Left cardiac atrium (tissue), 4 donors: ENCODE measurements around the gene STOM. TPM values are rescaled to one million over a fixed set of nuclear protein-coding genes. Genes with fewer than 3 reads are reported as not detected.

ENCODE experiments used
- ATAC-seq, 2 donors: fragments of 200-7000 bp; cut with Tn5 transposase; one replicate each; pipeline ENCODE4 v1.9.1; 2020; ENCODE audit warnings: mild to moderate bottlenecking in 2 of 2, moderate library complexity in 2 of 2
- DNase-seq: peaks from one replicate; pipeline ENCODE4 v3.0.0-alpha.2; 2020
- intact Hi-C, 2 donors: fragments of 100-400 bp; cut with DNase I; formaldehyde crosslinking; loops; one replicate each; pipeline versions ENCODE4 v1.14.1 to v1.15.1; 2022 to 2023
- total RNA-seq, 2 donors: library from RNA; stranded (reverse); fragmentation: NEBNext Ultra II Directional; extraction: Animal tissue kit (Norgen Biotek cat#: 25700); gene quantifications; one replicate each; pipeline ENCODE4 v1.2.1, GENCODE V29; 2021
- donor health status: DM: no; HTN: yes; CAD: no.
- donor health status: DM: no; HTN: yes; CAD: no; lungs with severe emphysema.
- donor health status: DM: yes; HTN: yes; CAD: no.
- donor health status: Dilated cardiomyopathy.

STOM gene
- total RNA-seq, 2 donors from 2014 or later, result 194 to 326 TPM

GRCh38 chr9:121312169-121312568 lies 57.9 kb downstream of the STOM start:
- ATAC-seq (no peak), DNase-seq (no peak)
- intact Hi-C loops, result loop anchor here in 1 of 2 donors (5.0 to 10.0 kb wide), 2 partner anchors 35 to 97 kb away; no protein-coding TSS in a partner anchor

- intact Hi-C loops, result loop anchor here in 1 of 2 donors (5.0 to 10.0 kb wide), 2 partner anchors 33 to 96 kb away; no protein-coding TSS in a partner anchor
- ATAC-seq, result no peak
- DNase-seq, result peak; percentile 17
Observed at GRCh38 chr9:121310571-121310970, 59.5 kb downstream of the STOM start.

GRCh38 chr9:121309833-121310425 lies 60.1 kb downstream of the STOM start:
- DNase-seq (no peak), ATAC-seq (no peak)
- intact Hi-C loops, result loop anchor here in 1 of 2 donors (5.0 to 10.0 kb wide), 2 partner anchors 33 to 95 kb away; no protein-coding TSS in a partner anchor

- peak; percentile 13 for DNase-seq
- intact Hi-C loops, result no loop called here
- peak in 1 of 2 donors; percentile 1 for ATAC-seq
Observed at GRCh38 chr9:121309171-121309570, 60.9 kb downstream of the STOM start.

GRCh38 chr9:121308765-121309164 lies 61.3 kb downstream of the STOM start:
- intact Hi-C loops, result no loop called here
- DNase-seq, result peak; percentile 17
- peak in 1 of 2 donors; percentile 1 for ATAC-seq

GRCh38 chr9:121307976-121308375 lies 62.1 kb downstream of the STOM start:
- intact Hi-C loops, result no loop called here
- DNase-seq (peak; percentile 17), ATAC-seq (no peak)

GRCh38 chr9:121305269-121305994 lies 64.6 kb downstream of the STOM start:
- ATAC-seq (peak; percentile 25 to 79), DNase-seq (peak; percentile 84)
- intact Hi-C loops, result no loop called here

- DNase-seq (peak; percentile 3), ATAC-seq (no peak)
- intact Hi-C loops, result no loop called here
Observed at GRCh38 chr9:121304707-121305106, 65.3 kb downstream of the STOM start.

- DNase-seq, result peak; percentile 33
- ATAC-seq, result no peak
- intact Hi-C loops, result no loop called here
Observed at GRCh38 chr9:121303456-121304451, 66.3 kb downstream of the STOM start.

GRCh38 chr9:121302786-121303185 lies 67.3 kb downstream of the STOM start:
- DNase-seq (no peak), ATAC-seq (no peak)
- intact Hi-C loops, result no loop called here

- no peak for DNase-seq
- ATAC-seq, result no peak
- intact Hi-C loops, result no loop called here
Observed at GRCh38 chr9:121302341-121302740, 67.7 kb downstream of the STOM start.

GRCh38 chr9:121301881-121302286 lies 68.2 kb downstream of the STOM start:
- ATAC-seq (no peak), DNase-seq (no peak)
- intact Hi-C loops, result no loop called here

GRCh38 chr9:121300283-121301119 lies 69.5 kb downstream of the STOM start:
- DNase-seq, result no peak
- ATAC-seq, result no peak
- intact Hi-C loops, result no loop called here

GRCh38 chr9:121299467-121300282 lies 70.4 kb downstream of the STOM start:
- DNase-seq (peak; percentile 88), ATAC-seq (peak; percentile 68 to 81)
- intact Hi-C loops, result no loop called here

GRCh38 chr9:121298689-121299466 lies 71.2 kb downstream of the STOM start:
- peak; percentile 35 to 70 for ATAC-seq

GRCh38 chr9:121298016-121298538 lies 72.0 kb downstream of the STOM start:
- ATAC-seq (no peak), DNase-seq (no peak)
- intact Hi-C loops, result no loop called here

More at GRCh38 chr9:121298689-121299466, 71.2 kb downstream of the STOM start:
- intact Hi-C loops, result no loop called here
- no peak for DNase-seq

- ATAC-seq (no peak), DNase-seq (no peak)
- intact Hi-C loops, result no loop called here
Observed at GRCh38 chr9:121297389-121297788, 72.7 kb downstream of the STOM start.
